WI38 (cell line): Measurements from ENCODE around the gene ATP1B3.

ENCODE experiments used
- H3K4me3 ChIP-seq: 2 replicates; pipeline ENCODE4 v1.5.1; 2011; ENCODE audit warnings: low read depth, mild to moderate bottlenecking, control low read depth, low read length
- CTCF ChIP-seq: IDR thresholded peaks from 2 replicates; pipeline ENCODE4 v1.5.1; 2012; ENCODE audit warnings: low read depth, mild to moderate bottlenecking, control low read depth, low read length

ATP1B3 gene

GRCh38 chr3:141876381-141876890 lies at the start of gene ATP1B3:
Gene ATP1B3, plus strand, starts transcription at chr3:141876643. Its CDS starts 159 bp downstream, at chr3:141876802.
- no peak for TF ChIP-seq CTCF

GRCh38 chr3:141828487-141828886 lies 48.0 kb upstream of the ATP1B3 start:
- no peak for TF ChIP-seq CTCF

More at GRCh38 chr3:141876381-141876890, at the start of gene ATP1B3:
- peak within 1 kb of the TSS; percentile 73 for H3K4me3 ChIP-seq

GRCh38 chr3:141828890-141829289 lies 47.6 kb upstream of the ATP1B3 start:
- no peak overlapping the region for H3K4me3 ChIP-seq
- TF ChIP-seq CTCF: no peak

More at GRCh38 chr3:141828487-141828886, 48.0 kb upstream of the ATP1B3 start:
- no peak overlapping the region for H3K4me3 ChIP-seq

- no peak overlapping the region for H3K4me3 ChIP-seq
- no peak for TF ChIP-seq CTCF
Measured at GRCh38 chr3:141830508-141830907, 45.9 kb upstream of the ATP1B3 start.

- no peak for TF ChIP-seq CTCF
- H3K4me3 ChIP-seq: no peak overlapping the region
Measured at GRCh38 chr3:141834292-141834691, 42.2 kb upstream of the ATP1B3 start.

- H3K4me3 ChIP-seq: no peak overlapping the region
- TF ChIP-seq CTCF: no peak
Measured at GRCh38 chr3:141835557-141836229, 40.8 kb upstream of the ATP1B3 start.

GRCh38 chr3:141839389-141839788 lies 37.1 kb upstream of the ATP1B3 start:
- H3K4me3 ChIP-seq: no peak overlapping the region
- TF ChIP-seq CTCF: no peak
